ENCODE data around the gene ANKH.

DNA sequence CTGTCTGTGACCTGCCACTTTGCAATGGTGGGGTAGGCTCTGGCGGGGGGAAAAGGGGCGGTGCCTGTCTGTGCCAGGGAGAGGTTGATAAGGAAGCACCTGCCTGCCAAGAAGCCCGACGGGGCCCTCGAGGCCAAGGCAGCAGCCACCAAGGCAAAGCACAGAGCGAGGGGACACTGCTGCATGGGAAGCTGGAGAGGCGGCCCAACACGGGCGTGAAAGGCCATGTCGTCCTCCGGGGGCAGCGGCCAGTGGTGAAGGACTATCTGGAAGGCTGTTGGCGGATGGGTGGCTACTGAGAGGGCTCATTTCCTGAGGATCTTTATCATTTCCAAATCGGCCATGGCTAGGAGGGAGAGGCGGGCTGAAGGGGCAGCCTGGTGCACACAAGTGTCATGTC lies 140.7 kb downstream of the ANKH start:
- no peak for TF ChIP-seq EZH2 (IDR thresholded peaks at IDR 0.05; ENCODE audit: low read depth)
- TF ChIP-seq, protein P1, sequence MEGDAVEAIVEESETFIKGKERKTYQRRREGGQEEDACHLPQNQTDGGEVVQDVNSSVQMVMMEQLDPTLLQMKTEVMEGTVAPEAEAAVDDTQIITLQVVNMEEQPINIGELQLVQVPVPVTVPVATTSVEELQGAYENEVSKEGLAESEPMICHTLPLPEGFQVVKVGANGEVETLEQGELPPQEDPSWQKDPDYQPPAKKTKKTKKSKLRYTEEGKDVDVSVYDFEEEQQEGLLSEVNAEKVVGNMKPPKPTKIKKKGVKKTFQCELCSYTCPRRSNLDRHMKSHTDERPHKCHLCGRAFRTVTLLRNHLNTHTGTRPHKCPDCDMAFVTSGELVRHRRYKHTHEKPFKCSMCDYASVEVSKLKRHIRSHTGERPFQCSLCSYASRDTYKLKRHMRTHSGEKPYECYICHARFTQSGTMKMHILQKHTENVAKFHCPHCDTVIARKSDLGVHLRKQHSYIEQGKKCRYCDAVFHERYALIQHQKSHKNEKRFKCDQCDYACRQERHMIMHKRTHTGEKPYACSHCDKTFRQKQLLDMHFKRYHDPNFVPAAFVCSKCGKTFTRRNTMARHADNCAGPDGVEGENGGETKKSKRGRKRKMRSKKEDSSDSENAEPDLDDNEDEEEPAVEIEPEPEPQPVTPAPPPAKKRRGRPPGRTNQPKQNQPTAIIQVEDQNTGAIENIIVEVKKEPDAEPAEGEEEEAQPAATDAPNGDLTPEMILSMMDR (conservative IDR thresholded peaks at IDR 0.05): no peak
